Measurements from ENCODE around the gene CATSPER3. TPM values are rescaled to one million over a fixed set of nuclear protein-coding genes. Genes with fewer than 3 reads are reported as not detected.

CATSPER3 gene
- not detected in 2 replicates for total RNA-seq (2014; rRNA removed; shearing (Covaris generic))

DNA sequence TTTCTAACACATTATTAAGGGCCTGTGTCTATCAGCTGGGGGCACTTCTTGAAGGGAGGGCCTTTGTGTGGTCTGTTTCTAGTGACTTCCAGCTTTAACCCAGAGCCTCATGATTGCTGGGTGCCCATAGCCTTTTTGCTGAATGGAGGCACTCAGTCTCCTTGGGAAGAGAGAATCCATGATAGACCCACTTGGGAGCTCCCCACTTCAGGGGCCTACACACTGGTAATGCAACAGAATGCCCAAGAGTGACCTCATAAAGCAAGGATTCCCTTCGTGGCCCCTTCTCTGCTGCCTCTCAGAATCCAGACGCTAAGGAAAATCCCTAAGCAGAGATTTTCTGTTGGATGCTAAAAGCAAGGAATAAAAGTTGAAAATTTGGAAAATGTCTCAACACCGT lies at the start of gene CATSPER3:
Gene CATSPER3, plus strand, starts transcription at position 301 of the 400 bp plus-strand sequence. Its CDS starts 85 bp downstream, at position 386.
- no peak for DNase-seq (ENCODE audit: low read depth)

GRCh38 chr5:134918861-134919260 lies 48.8 kb upstream of the CATSPER3 start:
- no peak for DNase-seq (ENCODE audit: low read depth)

- DNase-seq (ENCODE audit: low read depth): no peak
Measured at GRCh38 chr5:134920848-134921575, 46.7 kb upstream of the CATSPER3 start.

- DNase-seq (ENCODE audit: low read depth): no peak
Measured at GRCh38 chr5:134932508-134932907, 35.2 kb upstream of the CATSPER3 start.

- no peak for DNase-seq (ENCODE audit: low read depth)
Measured at GRCh38 chr5:134934202-134934601, 33.5 kb upstream of the CATSPER3 start.

GRCh38 chr5:134935711-134936602 lies 31.8 kb upstream of the CATSPER3 start:
- DNase-seq (ENCODE audit: low read depth): no peak

GRCh38 chr5:134937526-134937925 lies 30.2 kb upstream of the CATSPER3 start:
- DNase-seq (ENCODE audit: low read depth): no peak

DNA sequence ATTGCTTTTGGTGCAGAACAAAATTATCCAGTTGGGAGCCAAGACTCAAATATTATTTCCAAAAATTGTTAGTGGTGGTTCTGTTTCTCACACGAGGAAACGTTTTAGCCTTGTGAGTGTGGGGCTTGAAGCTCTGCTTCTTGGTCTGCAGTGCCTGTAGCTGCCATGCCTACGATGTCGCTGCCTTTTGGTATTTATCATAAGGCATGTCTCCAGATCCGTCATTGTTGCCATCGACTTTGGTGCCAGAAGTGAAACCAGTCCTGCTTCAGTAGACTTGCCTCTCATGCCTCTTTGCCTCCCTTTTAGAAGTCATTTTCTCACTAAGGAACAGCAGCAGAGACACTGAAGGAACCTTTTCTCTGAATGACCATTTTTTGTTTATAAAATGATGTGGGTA lies 29.7 kb upstream of the CATSPER3 start:
- DNase-seq (ENCODE audit: low read depth): no peak

GRCh38 chr5:134939500-134939899 lies 28.2 kb upstream of the CATSPER3 start:
- no peak for DNase-seq (ENCODE audit: low read depth)

DNA sequence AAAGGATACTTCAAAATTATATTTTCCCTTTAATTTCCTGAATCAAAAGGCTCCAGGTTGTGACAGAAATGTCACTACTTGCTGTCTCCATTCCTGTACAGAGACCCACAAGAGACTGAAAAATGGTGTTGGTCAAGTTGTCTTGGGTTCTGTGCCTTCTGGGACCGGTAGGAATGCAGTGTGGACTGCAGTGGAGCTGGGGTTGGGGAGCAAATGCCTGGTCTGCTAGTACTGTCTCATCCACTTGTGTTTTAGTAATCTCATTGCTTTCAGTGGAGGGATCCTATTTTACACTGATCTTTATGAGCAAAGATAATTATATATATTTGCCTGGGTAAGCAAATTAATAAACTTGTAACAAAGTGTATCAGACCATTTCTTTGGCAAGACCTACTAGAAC lies 24.2 kb upstream of the CATSPER3 start:
- no peak for DNase-seq (ENCODE audit: low read depth)

GRCh38 chr5:134944630-134945029 lies 23.1 kb upstream of the CATSPER3 start:
- no peak for DNase-seq (ENCODE audit: low read depth)

GRCh38 chr5:134945041-134945440 lies 22.7 kb upstream of the CATSPER3 start:
- DNase-seq (ENCODE audit: low read depth): no peak

- peak; percentile 25 for DNase-seq (ENCODE audit: low read depth)
Measured at GRCh38 chr5:134948911-134949310, 18.8 kb upstream of the CATSPER3 start.

DNA sequence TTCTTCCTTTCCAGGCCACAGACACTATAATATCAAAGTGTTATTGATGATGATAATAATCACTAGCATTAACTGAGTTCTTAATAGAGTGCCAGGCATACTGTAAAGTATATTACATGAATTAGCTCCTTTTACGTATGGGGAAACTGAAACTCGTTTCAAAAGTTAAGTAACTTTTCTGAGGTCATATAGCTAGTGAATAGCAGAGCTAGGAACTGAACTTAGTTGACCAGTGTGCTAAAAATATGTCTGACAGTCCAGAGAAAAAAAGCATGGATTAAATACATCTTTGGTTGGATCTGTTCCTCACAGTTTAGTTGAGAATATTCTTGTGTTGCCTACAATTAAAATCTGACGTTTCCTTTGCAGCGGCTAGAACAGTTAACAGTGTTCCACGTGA lies 18.4 kb upstream of the CATSPER3 start:
- DNase-seq (ENCODE audit: low read depth): no peak

- DNase-seq (ENCODE audit: low read depth): no peak
Measured at GRCh38 chr5:134957920-134958608, 9.6 kb upstream of the CATSPER3 start.

- DNase-seq (ENCODE audit: low read depth): peak; percentile 4
Measured at GRCh38 chr5:134958755-134959154, 9.0 kb upstream of the CATSPER3 start.

DNA sequence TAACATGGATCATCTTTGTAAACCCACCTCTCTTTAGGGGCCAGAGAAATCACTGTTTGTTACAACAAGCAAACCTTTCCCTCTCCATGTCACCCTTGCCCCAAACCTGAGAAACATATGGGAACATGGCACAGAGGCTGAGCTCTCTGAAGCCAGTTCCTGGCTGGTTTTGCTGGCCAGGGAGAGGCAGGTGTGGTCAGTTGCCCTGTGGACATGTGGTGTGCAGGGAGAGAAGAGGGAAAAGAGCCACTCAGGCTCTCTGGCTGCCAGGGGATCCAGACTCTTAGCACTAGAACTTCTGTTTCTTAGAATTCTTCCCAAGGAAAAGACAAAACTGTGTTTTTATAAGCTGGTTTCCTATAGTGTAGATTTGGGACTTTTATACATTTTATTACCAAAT lies 4.6 kb upstream of the CATSPER3 start:
- no peak for DNase-seq (ENCODE audit: low read depth)

DNA sequence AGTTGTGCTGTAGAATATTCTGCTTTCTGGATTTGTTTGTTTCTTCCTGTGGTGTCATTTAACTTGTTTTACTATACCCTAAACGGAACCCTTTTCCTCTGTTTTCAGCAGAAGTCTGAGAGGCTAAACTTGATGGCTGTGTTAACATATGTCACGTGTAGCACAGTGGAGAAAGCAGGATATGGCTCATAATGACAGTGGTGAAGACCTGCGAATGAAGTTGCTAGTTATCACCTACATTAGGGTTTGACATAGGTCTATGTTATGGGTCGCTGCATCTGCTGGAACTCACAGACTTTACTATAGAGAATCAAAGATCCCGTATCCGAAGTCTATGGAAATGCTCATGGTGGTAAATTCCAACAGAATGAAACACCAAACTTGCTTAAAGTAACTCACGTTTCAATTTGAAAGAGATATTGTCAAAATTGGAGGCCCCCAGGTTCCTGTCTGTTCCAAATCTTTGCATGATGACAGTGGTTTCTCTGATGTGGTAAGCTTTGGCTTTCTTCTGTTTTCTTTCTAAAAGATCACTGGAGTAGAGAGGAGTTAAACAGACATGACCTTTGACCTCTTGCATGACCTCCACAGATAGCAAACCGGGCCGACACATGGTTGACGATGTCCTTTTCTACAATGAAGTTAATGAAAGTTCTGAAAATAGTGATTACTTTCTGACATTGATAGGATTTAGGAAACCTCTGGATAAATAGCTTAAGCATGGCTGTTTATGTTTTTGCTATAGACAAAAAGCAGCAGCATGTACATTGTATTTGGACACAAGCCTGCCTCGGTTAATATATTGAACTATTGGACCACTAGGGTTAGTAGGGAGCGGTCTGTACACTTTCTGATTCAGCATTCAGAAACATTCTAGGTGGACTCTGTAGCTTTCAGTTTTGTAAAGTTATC lies 3.1 kb upstream of the CATSPER3 start:
- no peak for DNase-seq (ENCODE audit: low read depth)

- no peak for DNase-seq (ENCODE audit: low read depth)
Measured at GRCh38 chr5:134965271-134965825, 2.4 kb upstream of the CATSPER3 start.

DNA sequence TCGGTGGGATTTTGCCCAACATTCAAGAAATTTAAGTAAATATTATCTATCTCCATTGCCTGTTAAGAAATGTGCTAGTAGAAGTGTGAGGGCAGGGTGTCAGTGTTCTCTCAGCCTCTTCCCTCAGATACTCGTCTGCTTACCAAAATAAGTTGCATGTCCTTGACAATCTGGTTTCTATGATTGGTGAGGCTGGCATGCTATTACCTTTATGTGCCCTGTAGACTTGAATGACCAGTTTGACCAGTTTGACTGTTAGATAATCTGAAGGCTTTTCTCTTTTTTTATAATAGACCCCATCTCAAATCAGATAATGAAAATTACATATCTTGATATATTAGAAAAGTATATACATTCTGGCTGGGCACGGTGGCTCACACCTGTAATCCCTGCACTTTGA lies 348 bp downstream of the CATSPER3 start:
- no peak for DNase-seq (ENCODE audit: low read depth)

DNA sequence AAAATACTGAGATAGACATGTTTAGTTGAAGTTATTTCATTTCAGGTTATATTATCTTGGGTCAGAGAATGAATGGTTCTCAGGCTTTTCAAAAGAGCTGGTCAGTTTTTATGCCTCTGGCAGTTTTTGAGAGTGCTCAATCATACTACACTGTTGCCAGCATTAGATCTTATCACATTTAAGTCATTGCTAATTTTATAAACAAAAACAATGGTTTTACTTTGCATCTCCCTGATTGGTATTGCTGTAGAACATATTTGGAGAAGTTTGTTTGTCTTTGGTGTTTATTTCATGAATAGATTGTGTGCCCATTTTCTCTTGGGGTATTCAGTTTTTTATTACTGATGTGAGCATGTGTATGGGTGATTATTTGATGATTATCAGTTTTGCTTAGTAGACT lies 1.5 kb downstream of the CATSPER3 start:
- DNase-seq (ENCODE audit: low read depth): peak; percentile 76
